HEK293 (cell line): ENCODE results near the gene SIDT1.

Experiments used
- CTCF ChIA-PET: fragments of 350-600 bp; formaldehyde crosslinking; extraction: SDS; loops from one replicate; lab custom pipeline; 2021; ENCODE audit warnings: antibody characterized with exemption; lab: Yijun Ruan, JAX
- POLR2A ChIA-PET: fragments of 300-600 bp; formaldehyde crosslinking; extraction: SDS; loops from one replicate; lab custom pipeline; 2020; ENCODE audit warnings: antibody characterized with exemption, inconsistent platforms; lab: Yijun Ruan, JAX
- H3K27ac ChIP-seq: fragments of 200-500 bp; sonication (Bioruptor generic); 2 replicates; pipeline ENCODE4 v1.5.1; 2014; ENCODE audit warnings: low read depth, low read length, control low read depth, inconsistent platforms; ENCODE audit errors: extremely low read depth
- H3K36me3 ChIP-seq, 2 experiments: fragments of 200-500 bp in 1 of 2; sonication (Bioruptor generic) in 1 of 2; 1 replicate in 1 of 2; 2 replicates in 1 of 2; pipeline ENCODE4 v1.5.1; 2014 to 2017; ENCODE audit warnings: inconsistent platforms in 2 of 2, low read length in 2 of 2; ENCODE audit not compliant: control insufficient read depth in 2 of 2, insufficient read depth in 1 of 2
- H3K4me1 ChIP-seq: fragments of 200-500 bp; sonication (Bioruptor generic); 2 replicates; pipeline ENCODE4 v1.5.1; 2014; ENCODE audit warnings: mild to moderate bottlenecking, low read length, inconsistent platforms; ENCODE audit not compliant: control insufficient read depth, insufficient read depth
- H3K4me3 ChIP-seq: 2 replicates; pipeline ENCODE4 v1.5.1; 2011; ENCODE audit warnings: low read depth, mild to moderate bottlenecking, control low read depth, low read length, moderate library complexity
- H3K9me3 ChIP-seq: fragments of 200-500 bp; sonication (Bioruptor generic); 2 replicates; pipeline ENCODE4 v1.5.1; 2014; ENCODE audit warnings: low read depth, low read length, inconsistent platforms; ENCODE audit not compliant: control insufficient read depth, insufficient read depth
- BCL11B ChIP-seq: fragments of 450-650 bp; formaldehyde crosslinking; IDR thresholded peaks from 2 replicates; pipeline ENCODE4 v1.5.1; 2016; ENCODE audit warnings: low read depth, missing biosample characterization, missing genetic modification characterization
- HOXC10 ChIP-seq: sonication (generic); formaldehyde crosslinking; IDR thresholded peaks from 2 replicates; pipeline ENCODE4 v1.8.1; 2023; ENCODE audit warnings: mild to moderate bottlenecking, missing genetic modification reagents
- MYNN ChIP-seq: fragments of 450-650 bp; formaldehyde crosslinking; IDR thresholded peaks from 2 replicates; pipeline ENCODE4 v1.5.1; 2016; ENCODE audit warnings: missing biosample characterization, missing genetic modification characterization, borderline replicate concordance
- SCRT2 ChIP-seq: fragments of 450-650 bp; formaldehyde crosslinking; IDR thresholded peaks from 2 replicates; pipeline ENCODE4 v1.5.1; 2016; ENCODE audit warnings: missing biosample characterization, missing genetic modification characterization
- SP7 ChIP-seq: fragments of 450-650 bp; formaldehyde crosslinking; IDR thresholded peaks from 2 replicates; pipeline ENCODE4 v1.5.1; 2016; ENCODE audit warnings: missing biosample characterization, missing genetic modification characterization
- ZFHX2 ChIP-seq: fragments of 450-650 bp; formaldehyde crosslinking; conservative IDR thresholded peaks from 2 replicates; pipeline ENCODE4 v1.5.1; 2016; ENCODE audit warnings: missing biosample characterization, missing genetic modification characterization
- ZNF140 ChIP-seq: fragments of 450-650 bp; formaldehyde crosslinking; IDR thresholded peaks from 2 replicates; pipeline ENCODE4 v1.5.1; 2016; ENCODE audit warnings: missing biosample characterization, missing genetic modification characterization
- ZNF266 ChIP-seq: fragments of 450-650 bp; formaldehyde crosslinking; IDR thresholded peaks from 2 replicates; pipeline ENCODE4 v1.5.1; 2016; ENCODE audit warnings: missing biosample characterization, missing genetic modification characterization, low read depth
- ZNF37A ChIP-seq: fragments of 450-650 bp; IDR thresholded peaks from 2 replicates; pipeline ENCODE4 v1.5.1; 2018; ENCODE audit warnings: missing biosample characterization, missing genetic modification characterization
- ZNF404 ChIP-seq: fragments of 450-650 bp; formaldehyde crosslinking; IDR thresholded peaks from 2 replicates; pipeline ENCODE4 v1.5.1; 2017; ENCODE audit warnings: missing biosample characterization, missing genetic modification characterization
- ZNF548 ChIP-seq: fragments of 450-650 bp; formaldehyde crosslinking; IDR thresholded peaks from 2 replicates; pipeline ENCODE4 v1.5.1; 2016; ENCODE audit warnings: missing biosample characterization, missing genetic modification characterization
- ZNF561 ChIP-seq: fragments of 450-650 bp; IDR thresholded peaks from 2 replicates; pipeline ENCODE4 v1.5.1; 2018; ENCODE audit warnings: missing biosample characterization, missing genetic modification characterization, borderline replicate concordance
- ZNF596 ChIP-seq: fragments of 450-650 bp; IDR thresholded peaks from 2 replicates; pipeline ENCODE4 v1.5.0; 2018; ENCODE audit warnings: missing biosample characterization, mild to moderate bottlenecking, missing genetic modification characterization, moderate library complexity
- ZNF610 ChIP-seq: fragments of 450-650 bp; formaldehyde crosslinking; IDR thresholded peaks from 2 replicates; pipeline ENCODE4 v1.5.1; 2016; ENCODE audit warnings: missing biosample characterization, missing genetic modification characterization, borderline replicate concordance
- ZNF621 ChIP-seq: fragments of 450-650 bp; formaldehyde crosslinking; IDR thresholded peaks from 2 replicates; pipeline ENCODE4 v1.5.1; 2017; ENCODE audit warnings: missing biosample characterization, missing genetic modification characterization
- ZNF629 ChIP-seq: fragments of 450-650 bp; formaldehyde crosslinking; IDR thresholded peaks from 2 replicates; pipeline ENCODE4 v1.5.1; 2017; ENCODE audit warnings: missing biosample characterization, missing genetic modification characterization
- ZNF664 ChIP-seq: fragments of 450-650 bp; formaldehyde crosslinking; IDR thresholded peaks from 2 replicates; pipeline ENCODE4 v1.5.1; 2016; ENCODE audit warnings: missing biosample characterization, missing genetic modification characterization
- ZNF785 ChIP-seq: fragments of 450-650 bp; formaldehyde crosslinking; IDR thresholded peaks from 2 replicates; pipeline ENCODE4 v1.5.1; 2016; ENCODE audit warnings: missing biosample characterization, missing genetic modification characterization
- ZSCAN16 ChIP-seq: fragments of 450-650 bp; formaldehyde crosslinking; IDR thresholded peaks from 2 replicates; pipeline ENCODE4 v1.5.1; 2016; ENCODE audit warnings: missing biosample characterization, missing genetic modification characterization
- ZXDB ChIP-seq: fragments of 450-650 bp; formaldehyde crosslinking; IDR thresholded peaks from 2 replicates; pipeline ENCODE4 v1.5.1; 2016; ENCODE audit warnings: missing biosample characterization, missing genetic modification characterization
- TF ChIP-seq, protein P1 (sequence below): fragments of 450-650 bp; formaldehyde crosslinking; IDR thresholded peaks from 2 replicates; pipeline ENCODE4 v1.5.1; 2016; ENCODE audit warnings: missing biosample characterization, missing genetic modification characterization, borderline replicate concordance
- TF ChIP-seq, protein P2 (sequence below): sonication (generic); formaldehyde crosslinking; IDR thresholded peaks from 2 replicates; pipeline ENCODE4 v1.8.1; 2022; ENCODE audit warnings: mild to moderate bottlenecking, moderate library complexity, missing genetic modification reagents
- TF ChIP-seq, protein P3 (sequence below): fragments of 450-650 bp; formaldehyde crosslinking; IDR thresholded peaks from 2 replicates; pipeline ENCODE4 v1.5.1; 2016; ENCODE audit warnings: missing biosample characterization, missing genetic modification characterization
- TF ChIP-seq, protein P4 (sequence below): fragments of 450-650 bp; formaldehyde crosslinking; IDR thresholded peaks from 2 replicates; pipeline ENCODE4 v1.5.1; 2016; ENCODE audit warnings: missing biosample characterization, missing genetic modification characterization

SIDT1 gene

DNA sequence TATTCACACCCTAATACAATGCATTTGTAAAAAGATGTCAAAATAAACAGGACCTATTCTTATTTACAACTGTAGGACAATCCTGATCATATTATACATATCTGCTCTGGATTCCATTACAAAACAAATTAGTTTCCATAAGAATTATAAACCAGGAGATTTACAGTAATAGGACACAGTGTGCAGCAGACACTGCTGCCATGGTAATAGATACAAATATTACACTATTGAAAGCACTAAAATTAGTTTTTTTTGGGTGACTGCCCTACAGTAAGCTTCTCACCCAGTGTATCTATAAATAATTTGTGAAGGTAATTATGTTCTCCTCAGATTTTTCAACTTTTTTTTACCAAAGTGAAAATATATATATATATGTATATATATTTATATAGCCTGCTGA is 116.2 kb downstream of the SIDT1 start:
- no peaks in the 10 kb centered on the region for H3K4me1 ChIP-seq
- no peak overlapping the region for H3K27ac ChIP-seq
- POLR2A ChIA-PET: no interaction called here
- H3K9me3 ChIP-seq: no peaks in the 10 kb centered on the region
- no peaks in the 10 kb centered on the region for H3K36me3 ChIP-seq
- TF ChIP-seq ZNF37A (tag by site-specific recombination) (no peak), SP7 (no peak), ZNF548 (tag by site-specific recombination) (no peak), ZNF266 (tag by site-specific recombination) (no peak), MYNN (no peak), BCL11B (tag by site-specific recombination) (no peak), ZNF404 (tag by site-specific recombination) (no peak)
- TF ChIP-seq, all 188 proteins: peak for 0
- no peak overlapping the region for H3K4me3 ChIP-seq
- CTCF ChIA-PET: no interaction called here

DNA sequence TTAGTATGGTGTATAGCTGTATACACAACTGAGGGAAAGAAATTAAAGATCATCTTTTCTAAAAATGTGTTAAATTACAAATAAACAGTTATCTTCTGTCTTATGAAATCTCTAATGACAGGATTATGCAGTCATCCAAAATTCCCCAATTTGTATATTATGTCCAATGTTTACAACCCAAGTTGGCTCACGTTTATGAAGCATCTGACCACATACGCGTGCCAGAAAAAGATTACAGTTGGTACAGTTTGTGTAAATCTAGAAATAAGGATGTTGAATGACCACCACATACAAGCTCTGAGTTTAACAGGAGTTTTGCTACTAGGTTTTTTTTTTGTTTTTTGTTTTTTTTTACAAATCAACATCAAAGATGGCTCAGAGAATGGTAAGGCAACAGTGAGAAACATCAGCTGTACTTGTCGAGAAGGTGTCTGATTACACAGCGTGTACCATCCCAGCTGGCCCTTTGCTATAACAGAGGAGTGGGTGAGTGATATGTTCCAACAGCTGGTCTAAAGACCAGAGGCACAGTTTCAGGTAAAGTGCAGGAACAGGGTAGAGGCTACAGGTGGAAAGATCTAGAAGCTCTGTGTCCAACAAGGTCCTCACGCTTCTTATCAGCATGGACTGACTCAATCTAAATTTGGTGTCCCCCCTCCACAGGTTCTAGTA is 117.0 kb downstream of the SIDT1 start:
- H3K27ac ChIP-seq: no peak overlapping the region
- no peaks in the 10 kb centered on the region for H3K9me3 ChIP-seq
- no peak overlapping the region for H3K4me3 ChIP-seq
- CTCF ChIA-PET: interaction anchor here (0.7 kb wide), 2 partner anchors 46 to 102 kb away, joined by 3 read pairs; no protein-coding TSS in a partner anchor
- POLR2A ChIA-PET: no interaction called here
- no peak for TF ChIP-seq ZSCAN16
- TF ChIP-seq ZXDB (tag by site-specific recombination): no peak
- no peak for TF ChIP-seq ZFHX2 (tag by site-specific recombination)
- TF ChIP-seq ZNF561: no peak
- TF ChIP-seq ZNF610 (tag by site-specific recombination): no peak
- TF ChIP-seq ZNF140 (tag by site-specific recombination): no peak
- TF ChIP-seq, protein P1, sequence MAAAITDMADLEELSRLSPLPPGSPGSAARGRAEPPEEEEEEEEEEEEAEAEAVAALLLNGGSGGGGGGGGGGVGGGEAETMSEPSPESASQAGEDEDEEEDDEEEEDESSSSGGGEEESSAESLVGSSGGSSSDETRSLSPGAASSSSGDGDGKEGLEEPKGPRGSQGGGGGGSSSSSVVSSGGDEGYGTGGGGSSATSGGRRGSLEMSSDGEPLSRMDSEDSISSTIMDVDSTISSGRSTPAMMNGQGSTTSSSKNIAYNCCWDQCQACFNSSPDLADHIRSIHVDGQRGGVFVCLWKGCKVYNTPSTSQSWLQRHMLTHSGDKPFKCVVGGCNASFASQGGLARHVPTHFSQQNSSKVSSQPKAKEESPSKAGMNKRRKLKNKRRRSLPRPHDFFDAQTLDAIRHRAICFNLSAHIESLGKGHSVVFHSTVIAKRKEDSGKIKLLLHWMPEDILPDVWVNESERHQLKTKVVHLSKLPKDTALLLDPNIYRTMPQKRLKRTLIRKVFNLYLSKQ: no peak
- no peak for TF ChIP-seq SCRT2
- TF ChIP-seq ZNF596 (tag by site-specific recombination): no peak
- no peak for TF ChIP-seq ZNF664 (tag by site-specific recombination)
- TF ChIP-seq, protein P2, sequence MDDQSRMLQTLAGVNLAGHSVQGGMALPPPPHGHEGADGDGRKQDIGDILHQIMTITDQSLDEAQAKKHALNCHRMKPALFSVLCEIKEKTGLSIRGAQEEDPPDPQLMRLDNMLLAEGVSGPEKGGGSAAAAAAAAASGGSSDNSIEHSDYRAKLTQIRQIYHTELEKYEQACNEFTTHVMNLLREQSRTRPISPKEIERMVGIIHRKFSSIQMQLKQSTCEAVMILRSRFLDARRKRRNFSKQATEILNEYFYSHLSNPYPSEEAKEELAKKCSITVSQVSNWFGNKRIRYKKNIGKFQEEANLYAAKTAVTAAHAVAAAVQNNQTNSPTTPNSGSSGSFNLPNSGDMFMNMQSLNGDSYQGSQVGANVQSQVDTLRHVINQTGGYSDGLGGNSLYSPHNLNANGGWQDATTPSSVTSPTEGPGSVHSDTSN: no peak
- TF ChIP-seq, protein P3, sequence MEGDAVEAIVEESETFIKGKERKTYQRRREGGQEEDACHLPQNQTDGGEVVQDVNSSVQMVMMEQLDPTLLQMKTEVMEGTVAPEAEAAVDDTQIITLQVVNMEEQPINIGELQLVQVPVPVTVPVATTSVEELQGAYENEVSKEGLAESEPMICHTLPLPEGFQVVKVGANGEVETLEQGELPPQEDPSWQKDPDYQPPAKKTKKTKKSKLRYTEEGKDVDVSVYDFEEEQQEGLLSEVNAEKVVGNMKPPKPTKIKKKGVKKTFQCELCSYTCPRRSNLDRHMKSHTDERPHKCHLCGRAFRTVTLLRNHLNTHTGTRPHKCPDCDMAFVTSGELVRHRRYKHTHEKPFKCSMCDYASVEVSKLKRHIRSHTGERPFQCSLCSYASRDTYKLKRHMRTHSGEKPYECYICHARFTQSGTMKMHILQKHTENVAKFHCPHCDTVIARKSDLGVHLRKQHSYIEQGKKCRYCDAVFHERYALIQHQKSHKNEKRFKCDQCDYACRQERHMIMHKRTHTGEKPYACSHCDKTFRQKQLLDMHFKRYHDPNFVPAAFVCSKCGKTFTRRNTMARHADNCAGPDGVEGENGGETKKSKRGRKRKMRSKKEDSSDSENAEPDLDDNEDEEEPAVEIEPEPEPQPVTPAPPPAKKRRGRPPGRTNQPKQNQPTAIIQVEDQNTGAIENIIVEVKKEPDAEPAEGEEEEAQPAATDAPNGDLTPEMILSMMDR (tag by site-specific recombination): no peak
- TF ChIP-seq ZNF621: no peak
- TF ChIP-seq HOXC10 (CRISPR knock-in tag): no peak
- TF ChIP-seq SP7: no peak
- no peak for TF ChIP-seq ZNF629 (tag by site-specific recombination)
- no peak for TF ChIP-seq ZNF785 (tag by site-specific recombination)
- TF ChIP-seq, protein P4, sequence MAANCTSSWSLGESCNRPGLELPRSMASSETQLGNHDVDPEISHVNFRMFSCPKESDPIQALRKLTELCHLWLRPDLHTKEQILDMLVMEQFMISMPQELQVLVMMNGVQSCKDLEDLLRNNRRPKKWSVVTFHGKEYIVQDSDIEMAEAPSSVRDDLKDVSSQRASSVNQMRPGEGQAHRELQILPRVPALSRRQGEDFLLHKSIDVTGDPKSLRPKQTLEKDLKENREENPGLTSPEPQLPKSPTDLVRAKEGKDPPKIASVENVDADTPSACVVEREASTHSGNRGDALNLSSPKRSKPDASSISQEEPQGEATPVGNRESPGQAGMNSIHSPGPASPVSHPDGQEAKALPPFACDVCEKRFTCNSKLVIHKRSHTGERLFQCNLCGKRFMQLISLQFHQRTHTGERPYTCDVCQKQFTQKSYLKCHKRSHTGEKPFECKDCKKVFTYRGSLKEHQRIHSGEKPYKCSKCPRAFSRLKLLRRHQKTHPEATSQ (tag by site-specific recombination): no peak
- no peaks in the 10 kb centered on the region for H3K4me1 ChIP-seq
- no peaks in the 10 kb centered on the region for H3K36me3 ChIP-seq
